GM12878 (cell line): ENCODE measurements around the gene ANO1. TPM values are rescaled to one million over a fixed set of nuclear protein-coding genes. Genes with fewer than 3 reads are reported as not detected.

ENCODE experiments used
- ATAC-seq: fragments of 200-7000 bp; cut with Tn5 transposase; 3 replicates; pipeline ENCODE4 v1.9.1; 2020; ENCODE audit warnings: mild to moderate bottlenecking, moderate library complexity
- BruUV-seq: library from RNA; stranded (reverse); fragments of 400-500 nt; replicated peaks from 2 replicates; lab custom pipeline; 2021; lab: Mats Ljungman, UMichigan
- CTCF ChIA-PET: fragments of 300-600 bp; sonication (Branson Sonifier 250); formaldehyde crosslinking; extraction: SDS; loops from one replicate; lab custom pipeline; 2021; ENCODE audit warnings: inconsistent platforms; lab: Yijun Ruan, JAX
- POLR2A ChIA-PET: fragments of 350-600 bp; formaldehyde crosslinking; extraction: SDS; loops from one replicate; lab custom pipeline; 2021; ENCODE audit warnings: inconsistent platforms; lab: Charles Lee
- RAD21 ChIA-PET: fragments of 300-600 bp; sonication (Branson Sonifier 250); formaldehyde crosslinking; loops from one replicate; lab custom pipeline; 2023; ENCODE audit warnings: antibody characterized with exemption; ENCODE audit not compliant: unreplicated experiment; lab: Charles Lee
- SMC1A ChIA-PET: fragments of 300-600 bp; sonication (Branson Sonifier 250); formaldehyde crosslinking; loops from one replicate; lab custom pipeline; 2023; ENCODE audit not compliant: unreplicated experiment, uncharacterized antibody; lab: Charles Lee
- DNase-seq: peaks from one replicate; pipeline ENCODE4 v3.0.0-alpha.2; 2011; ENCODE audit warnings: low read depth, low spot score
- FAIRE-seq: peaks from 3 replicates; lab custom pipeline; 2011; peaks lifted over from hg19 to GRCh38; lab: Jason Lieb, UNC
- H2AFZ ChIP-seq: 2 replicates; pipeline ENCODE4 v1.6.0; 2011; ENCODE audit warnings: low read depth, low read length, control low read depth; ENCODE audit not compliant: control insufficient read depth
- H3K27ac ChIP-seq: 2 replicates; pipeline ENCODE4 v1.5.1; 2011; ENCODE audit warnings: control low read depth; ENCODE audit not compliant: control insufficient read depth, insufficient read depth
- H3K27me3 ChIP-seq, 2 experiments: replicated peaks in 1 of 2; 2 replicates each; pipeline versions ENCODE4 v1.6.0 to v1.6.1; 2011; ENCODE audit warnings: low read length in 1 of 2; ENCODE audit not compliant: control insufficient read depth in 2 of 2, insufficient read depth in 2 of 2
- H3K36me3 ChIP-seq, 2 experiments: 2 replicates each; pipeline ENCODE4 v1.5.1; 2011; ENCODE audit warnings: low read length in 1 of 2; ENCODE audit not compliant: control insufficient read depth in 2 of 2, insufficient read depth in 2 of 2
- H3K4me1 ChIP-seq: 2 replicates; pipeline ENCODE4 v1.6.1; 2011; ENCODE audit warnings: mild to moderate bottlenecking, low read length, moderate library complexity, mixed read lengths; ENCODE audit not compliant: control insufficient read depth, insufficient read depth
- H3K4me2 ChIP-seq: 2 replicates; pipeline ENCODE4 v1.6.0; 2011; ENCODE audit warnings: control low read depth; ENCODE audit not compliant: control insufficient read depth, insufficient read depth
- H3K4me3 ChIP-seq: fragments of 200-600 bp; sonication (generic); 2 replicates; pipeline ENCODE4 v1.5.1; 2016
- H3K79me2 ChIP-seq: 2 replicates; pipeline ENCODE4 v1.6.0; 2011; ENCODE audit warnings: low read length; ENCODE audit not compliant: control insufficient read depth, insufficient read depth
- H3K9ac ChIP-seq: 2 replicates; pipeline ENCODE4 v1.8.0; 2011; ENCODE audit warnings: low read length, control low read depth, mixed read lengths; ENCODE audit not compliant: control insufficient read depth, insufficient read depth
- H3K9me3 ChIP-seq: replicated peaks from 3 replicates; pipeline ENCODE4 v1.5.1; 2011; ENCODE audit warnings: mild to moderate bottlenecking, low read length; ENCODE audit not compliant: control insufficient read depth, insufficient read depth
- H4K20me1 ChIP-seq: 2 replicates; pipeline ENCODE4 v1.6.0; 2011; ENCODE audit not compliant: control insufficient read depth, insufficient read depth
- JUNB ChIP-seq: IDR thresholded peaks from 2 replicates; pipeline ENCODE4 v1.6.1; 2016; ENCODE audit warnings: antibody characterized with exemption, mild to moderate bottlenecking
- KAT2A ChIP-seq: conservative IDR thresholded peaks from 2 replicates; pipeline ENCODE4 v1.6.1; 2011; ENCODE audit warnings: low read depth, low read length; ENCODE audit not compliant: control insufficient read depth
- ZNF207 ChIP-seq: fragments of 450-650 bp; IDR thresholded peaks from 2 replicates; pipeline ENCODE4 v1.6.1; 2014; ENCODE audit warnings: antibody characterized with exemption, mild to moderate bottlenecking, borderline replicate concordance
- ZNF274 ChIP-seq: IDR thresholded peaks from one replicate; pipeline ENCODE4 v1.8.0; 2011; ENCODE audit not compliant: insufficient read length, insufficient read depth
- WGBS: methylation state at CpG from one replicate; pipeline ENCODE4 v1.1.6; 2016; ENCODE audit warnings: low lambda C conversion rate; ENCODE audit not compliant: insufficient replicate concordance, insufficient coverage; ENCODE audit errors: missing lambda C conversion rate; 5-methylcytosine and 5-hydroxymethylcytosine counted together
- in situ Hi-C: fragments of 300-500 bp; cut with MboI; formaldehyde crosslinking; loops from 9 replicates; pipeline ENCODE4 v1.14.3; 2018; ENCODE audit warnings: mixed read lengths
- intact Hi-C: fragments of 100-400 bp; cut with micrococcal nuclease; formaldehyde crosslinking; loops from one replicate; pipeline ENCODE4 v1.14.2; 2022; ENCODE audit not compliant: unreplicated experiment
- polyA plus RNA-seq, 11 experiments: library from polyadenylated mRNA; depleted of rRNA in 4 of 11; unstranded in 6 of 11; stranded (reverse) in 5 of 11; fragments of >200 nt; fragmentation: Nextera tagmentation in 4 of 11; fragmentation: Illumina TruSeq in 1 of 11; extraction: Ambion mirVana in 4 of 11; extraction: Trizol in 1 of 11; gene quantifications; 1 replicate in 1 of 11; 2 replicates in 10 of 11; pipeline versions ENCODE4 v1.2.1 to v1.2.3, GENCODE V29; 2011 to 2016; ENCODE audit warnings: inconsistent platforms in 2 of 11, missing spikeins in 2 of 11, low read depth in 1 of 11
- total RNA-seq, 4 experiments: library from RNA; depleted of rRNA in 3 of 4; stranded (reverse); fragments of >200 nt in 3 of 4; fragmentation: Illumina TruSeq in 1 of 4; extraction: Trizol in 1 of 4; gene quantifications; 2 replicates each; pipeline versions ENCODE4 v1.2.1 to v1.2.3, GENCODE V29; 2013 to 2021
- TF ChIP-seq, protein P1 (sequence below): fragments of 450-650 bp; IDR thresholded peaks from 2 replicates; pipeline ENCODE4 v1.6.1; 2017; ENCODE audit warnings: mild to moderate bottlenecking, moderate library complexity
- TF ChIP-seq, protein P2 (sequence below): IDR thresholded peaks from 2 replicates; pipeline ENCODE4 v1.6.1; 2012; ENCODE audit warnings: low read depth, low read length, improper control_type of control experiment
- TF ChIP-seq, protein P3 (sequence below): IDR thresholded peaks from 2 replicates; pipeline ENCODE4 v1.6.1; 2011; ENCODE audit warnings: borderline replicate concordance, low read depth, mild to moderate bottlenecking, moderate library complexity, low read length; ENCODE audit not compliant: insufficient read depth, poor library complexity, severe bottlenecking
- TF ChIP-seq, protein P4 (sequence below): fragments of 450-650 bp; IDR thresholded peaks from 2 replicates; pipeline ENCODE4 v1.6.1; 2016; ENCODE audit warnings: mild to moderate bottlenecking, moderate library complexity, borderline replicate concordance
- TF ChIP-seq, protein P5 (sequence below): fragments of 150-350 bp; IDR thresholded peaks from 2 replicates; pipeline ENCODE4 v1.6.1; 2014; ENCODE audit warnings: mild to moderate bottlenecking, low read depth, low read length

ANO1 gene
- total and polyA plus RNA-seq, 10 of the 15 experiments (the other 5 are each of a cell fraction or from before 2014, with no cell fraction given) = 0.01 to 0.38 (median 0.06) TPM; not detected in 7

DNA sequence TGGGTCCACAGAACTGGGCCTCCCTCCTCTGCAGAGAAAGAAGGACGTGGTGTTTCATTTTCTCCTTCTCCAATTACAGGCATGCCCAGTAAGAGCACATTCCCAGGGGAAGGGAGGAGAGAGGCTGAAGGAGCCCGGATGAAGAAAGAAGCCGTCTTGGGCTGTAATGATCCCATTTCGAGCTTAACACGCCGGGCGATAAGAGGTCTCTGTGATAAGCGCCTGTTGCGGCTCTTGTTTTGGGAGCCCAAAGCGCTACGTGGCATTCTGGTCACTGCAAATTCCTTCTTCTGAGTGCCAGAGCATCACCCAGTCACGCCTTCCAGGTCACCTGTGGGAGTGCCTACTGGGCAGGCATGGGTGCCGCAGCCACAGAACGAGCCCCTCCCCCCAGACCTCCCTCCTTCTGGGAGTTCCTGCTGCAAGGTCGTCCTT is 57.5 kb downstream of the ANO1 start (continued):
- TF ChIP-seq, protein P1, sequence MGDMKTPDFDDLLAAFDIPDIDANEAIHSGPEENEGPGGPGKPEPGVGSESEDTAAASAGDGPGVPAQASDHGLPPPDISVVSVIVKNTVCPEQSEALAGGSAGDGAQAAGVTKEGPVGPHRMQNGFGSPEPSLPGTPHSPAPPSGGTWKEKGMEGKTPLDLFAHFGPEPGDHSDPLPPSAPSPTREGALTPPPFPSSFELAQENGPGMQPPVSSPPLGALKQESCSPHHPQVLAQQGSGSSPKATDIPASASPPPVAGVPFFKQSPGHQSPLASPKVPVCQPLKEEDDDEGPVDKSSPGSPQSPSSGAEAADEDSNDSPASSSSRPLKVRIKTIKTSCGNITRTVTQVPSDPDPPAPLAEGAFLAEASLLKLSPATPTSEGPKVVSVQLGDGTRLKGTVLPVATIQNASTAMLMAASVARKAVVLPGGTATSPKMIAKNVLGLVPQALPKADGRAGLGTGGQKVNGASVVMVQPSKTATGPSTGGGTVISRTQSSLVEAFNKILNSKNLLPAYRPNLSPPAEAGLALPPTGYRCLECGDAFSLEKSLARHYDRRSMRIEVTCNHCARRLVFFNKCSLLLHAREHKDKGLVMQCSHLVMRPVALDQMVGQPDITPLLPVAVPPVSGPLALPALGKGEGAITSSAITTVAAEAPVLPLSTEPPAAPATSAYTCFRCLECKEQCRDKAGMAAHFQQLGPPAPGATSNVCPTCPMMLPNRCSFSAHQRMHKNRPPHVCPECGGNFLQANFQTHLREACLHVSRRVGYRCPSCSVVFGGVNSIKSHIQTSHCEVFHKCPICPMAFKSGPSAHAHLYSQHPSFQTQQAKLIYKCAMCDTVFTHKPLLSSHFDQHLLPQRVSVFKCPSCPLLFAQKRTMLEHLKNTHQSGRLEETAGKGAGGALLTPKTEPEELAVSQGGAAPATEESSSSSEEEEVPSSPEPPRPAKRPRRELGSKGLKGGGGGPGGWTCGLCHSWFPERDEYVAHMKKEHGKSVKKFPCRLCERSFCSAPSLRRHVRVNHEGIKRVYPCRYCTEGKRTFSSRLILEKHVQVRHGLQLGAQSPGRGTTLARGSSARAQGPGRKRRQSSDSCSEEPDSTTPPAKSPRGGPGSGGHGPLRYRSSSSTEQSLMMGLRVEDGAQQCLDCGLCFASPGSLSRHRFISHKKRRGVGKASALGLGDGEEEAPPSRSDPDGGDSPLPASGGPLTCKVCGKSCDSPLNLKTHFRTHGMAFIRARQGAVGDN = no peak
- no peak for TF ChIP-seq ZNF274
- no peak for TF ChIP-seq KAT2A
- TF ChIP-seq, protein P2, sequence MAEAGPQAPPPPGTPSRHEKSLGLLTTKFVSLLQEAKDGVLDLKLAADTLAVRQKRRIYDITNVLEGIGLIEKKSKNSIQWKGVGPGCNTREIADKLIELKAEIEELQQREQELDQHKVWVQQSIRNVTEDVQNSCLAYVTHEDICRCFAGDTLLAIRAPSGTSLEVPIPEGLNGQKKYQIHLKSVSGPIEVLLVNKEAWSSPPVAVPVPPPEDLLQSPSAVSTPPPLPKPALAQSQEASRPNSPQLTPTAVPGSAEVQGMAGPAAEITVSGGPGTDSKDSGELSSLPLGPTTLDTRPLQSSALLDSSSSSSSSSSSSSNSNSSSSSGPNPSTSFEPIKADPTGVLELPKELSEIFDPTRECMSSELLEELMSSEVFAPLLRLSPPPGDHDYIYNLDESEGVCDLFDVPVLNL = no peak
- TF ChIP-seq, all 136 proteins: peak for 0

DNA sequence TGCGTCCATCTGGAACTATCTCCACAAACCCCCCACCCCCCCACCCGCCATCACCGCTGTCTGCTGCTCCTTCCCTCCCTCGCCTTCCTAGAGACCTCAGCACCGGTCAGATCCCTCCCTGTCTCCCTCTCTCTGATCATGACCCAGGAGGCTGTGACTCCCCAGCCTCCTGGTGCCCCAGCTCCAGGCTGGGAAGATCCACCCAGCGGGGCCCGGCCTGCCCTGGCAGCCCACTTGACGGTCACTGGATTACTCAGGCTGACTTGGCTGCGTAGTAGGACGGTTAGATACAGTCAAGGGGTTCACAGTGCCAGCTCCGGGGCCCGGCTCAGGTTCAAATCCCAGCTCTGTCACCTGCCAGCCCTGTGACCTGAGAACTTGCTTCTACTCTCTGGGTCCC is 59.3 kb downstream of the ANO1 start:
- intact Hi-C loops = no loop called here
- no peak overlapping the region for H2AFZ ChIP-seq
- no peaks in the 10 kb centered on the region for H3K79me2 ChIP-seq
- H3K4me3 ChIP-seq = no peak overlapping the region
- H4K20me1 ChIP-seq = no peaks in the 10 kb centered on the region
- DNase-seq (no peak), FAIRE-seq (no peak), ATAC-seq (no peak)
- in situ Hi-C loops = no loop called here
- no peak overlapping the region for H3K9ac ChIP-seq
- 39% methylated on average over 7 of the region's 12 CpGs for WGBS
- no peaks in the 10 kb centered on the region for H3K36me3 ChIP-seq
- POLR2A ChIA-PET = no interaction called here
- no peak overlapping the region for H3K4me2 ChIP-seq
- H3K27me3 ChIP-seq = peaks cover 10 to 11% of the 10 kb centered on the region in 2 experiments; a peak in 3 of 4 replicates
- no TSS peak for BruUV-seq
- H3K4me1 ChIP-seq = no peaks in the 10 kb centered on the region
- CTCF ChIA-PET = interaction anchor here (1.1 kb wide), 1 partner anchor 221 kb away, joined by 3 read pairs; no protein-coding TSS in a partner anchor
- no peak overlapping the region for H3K27ac ChIP-seq
- SMC1A ChIA-PET = no interaction called here
- RAD21 ChIA-PET = no interaction called here
- H3K9me3 ChIP-seq = no peaks in the 10 kb centered on the region
- no peak for TF ChIP-seq ZNF207
- TF ChIP-seq, protein P3, sequence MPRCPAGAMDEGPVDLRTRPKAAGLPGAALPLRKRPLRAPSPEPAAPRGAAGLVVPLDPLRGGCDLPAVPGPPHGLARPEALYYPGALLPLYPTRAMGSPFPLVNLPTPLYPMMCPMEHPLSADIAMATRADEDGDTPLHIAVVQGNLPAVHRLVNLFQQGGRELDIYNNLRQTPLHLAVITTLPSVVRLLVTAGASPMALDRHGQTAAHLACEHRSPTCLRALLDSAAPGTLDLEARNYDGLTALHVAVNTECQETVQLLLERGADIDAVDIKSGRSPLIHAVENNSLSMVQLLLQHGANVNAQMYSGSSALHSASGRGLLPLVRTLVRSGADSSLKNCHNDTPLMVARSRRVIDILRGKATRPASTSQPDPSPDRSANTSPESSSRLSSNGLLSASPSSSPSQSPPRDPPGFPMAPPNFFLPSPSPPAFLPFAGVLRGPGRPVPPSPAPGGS = no peak
- no peak for TF ChIP-seq JUNB
- TF ChIP-seq, protein P4, sequence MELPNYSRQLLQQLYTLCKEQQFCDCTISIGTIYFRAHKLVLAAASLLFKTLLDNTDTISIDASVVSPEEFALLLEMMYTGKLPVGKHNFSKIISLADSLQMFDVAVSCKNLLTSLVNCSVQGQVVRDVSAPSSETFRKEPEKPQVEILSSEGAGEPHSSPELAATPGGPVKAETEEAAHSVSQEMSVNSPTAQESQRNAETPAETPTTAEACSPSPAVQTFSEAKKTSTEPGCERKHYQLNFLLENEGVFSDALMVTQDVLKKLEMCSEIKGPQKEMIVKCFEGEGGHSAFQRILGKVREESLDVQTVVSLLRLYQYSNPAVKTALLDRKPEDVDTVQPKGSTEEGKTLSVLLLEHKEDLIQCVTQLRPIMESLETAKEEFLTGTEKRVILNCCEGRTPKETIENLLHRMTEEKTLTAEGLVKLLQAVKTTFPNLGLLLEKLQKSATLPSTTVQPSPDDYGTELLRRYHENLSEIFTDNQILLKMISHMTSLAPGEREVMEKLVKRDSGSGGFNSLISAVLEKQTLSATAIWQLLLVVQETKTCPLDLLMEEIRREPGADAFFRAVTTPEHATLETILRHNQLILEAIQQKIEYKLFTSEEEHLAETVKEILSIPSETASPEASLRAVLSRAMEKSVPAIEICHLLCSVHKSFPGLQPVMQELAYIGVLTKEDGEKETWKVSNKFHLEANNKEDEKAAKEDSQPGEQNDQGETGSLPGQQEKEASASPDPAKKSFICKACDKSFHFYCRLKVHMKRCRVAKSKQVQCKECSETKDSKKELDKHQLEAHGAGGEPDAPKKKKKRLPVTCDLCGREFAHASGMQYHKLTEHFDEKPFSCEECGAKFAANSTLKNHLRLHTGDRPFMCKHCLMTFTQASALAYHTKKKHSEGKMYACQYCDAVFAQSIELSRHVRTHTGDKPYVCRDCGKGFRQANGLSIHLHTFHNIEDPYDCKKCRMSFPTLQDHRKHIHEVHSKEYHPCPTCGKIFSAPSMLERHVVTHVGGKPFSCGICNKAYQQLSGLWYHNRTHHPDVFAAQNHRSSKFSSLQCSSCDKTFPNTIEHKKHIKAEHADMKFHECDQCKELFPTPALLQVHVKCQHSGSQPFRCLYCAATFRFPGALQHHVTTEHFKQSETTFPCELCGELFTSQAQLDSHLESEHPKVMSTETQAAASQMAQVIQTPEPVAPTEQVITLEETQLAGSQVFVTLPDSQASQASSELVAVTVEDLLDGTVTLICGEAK = no peak
- TF ChIP-seq, protein P5, sequence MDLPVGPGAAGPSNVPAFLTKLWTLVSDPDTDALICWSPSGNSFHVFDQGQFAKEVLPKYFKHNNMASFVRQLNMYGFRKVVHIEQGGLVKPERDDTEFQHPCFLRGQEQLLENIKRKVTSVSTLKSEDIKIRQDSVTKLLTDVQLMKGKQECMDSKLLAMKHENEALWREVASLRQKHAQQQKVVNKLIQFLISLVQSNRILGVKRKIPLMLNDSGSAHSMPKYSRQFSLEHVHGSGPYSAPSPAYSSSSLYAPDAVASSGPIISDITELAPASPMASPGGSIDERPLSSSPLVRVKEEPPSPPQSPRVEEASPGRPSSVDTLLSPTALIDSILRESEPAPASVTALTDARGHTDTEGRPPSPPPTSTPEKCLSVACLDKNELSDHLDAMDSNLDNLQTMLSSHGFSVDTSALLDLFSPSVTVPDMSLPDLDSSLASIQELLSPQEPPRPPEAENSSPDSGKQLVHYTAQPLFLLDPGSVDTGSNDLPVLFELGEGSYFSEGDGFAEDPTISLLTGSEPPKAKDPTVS = no peak
